Heart left ventricle (tissue), 13 donors: ENCODE results near the gene SPRR3.

ENCODE experiments used
- POLR2A ChIP-seq, 2 donors: fragments of 450-650 bp; IDR thresholded peaks; one replicate each; pipeline ENCODE4 v1.6.1; 2017; ENCODE audit warnings: antibody characterized with exemption in 2 of 2, mild to moderate bottlenecking in 2 of 2, moderate library complexity in 2 of 2
- TF ChIP-seq, protein P1 (sequence below), 12 donors: fragments of 200-600 bp; sonication (generic) in 4 of 12; IDR thresholded peaks; one replicate each; pipeline versions ENCODE4 v1.5.0 to v1.8.0; 2018 to 2022; ENCODE audit warnings: antibody characterized with exemption in 12 of 12, mild to moderate bottlenecking in 5 of 12
- donor health status: ischemic (EF 13 %, LVEDD 7.1; RV severe dilation, severe dysfunction).
- donor health status: DM: no; HTN: yes; CAD: no.
- donor health status: DM: no; HTN: no; CAD: no.
- donor health status: ischemic (EF 25% LVEDD 6.9; RV normal size, moderate dysfunction).
- donor health status: ischemic (EF 25% LVEDD 5.7; RV mildly dilated, moderate dysfunction).
- donor health status: ischemic (EF 35%, LVEDD 5.7; RV mildly dilated, moderate dysfunction).
- donor health status: nonischemic (EF 11% LVEDD 7.7; RV severe dilation, severe dysfunction).
- donor health status: DM: yes; HTN: yes; CAD: no.
- donor health status: PGD.
- donor health status: ischemic (EF 29% LVEDD 5.4; RV normal size, mild dysfunction).
- donor health status: nonischemic (EF 23%, LVEDD 6.1; RV moderate dilation, normal function).

- TF ChIP-seq, protein P1, sequence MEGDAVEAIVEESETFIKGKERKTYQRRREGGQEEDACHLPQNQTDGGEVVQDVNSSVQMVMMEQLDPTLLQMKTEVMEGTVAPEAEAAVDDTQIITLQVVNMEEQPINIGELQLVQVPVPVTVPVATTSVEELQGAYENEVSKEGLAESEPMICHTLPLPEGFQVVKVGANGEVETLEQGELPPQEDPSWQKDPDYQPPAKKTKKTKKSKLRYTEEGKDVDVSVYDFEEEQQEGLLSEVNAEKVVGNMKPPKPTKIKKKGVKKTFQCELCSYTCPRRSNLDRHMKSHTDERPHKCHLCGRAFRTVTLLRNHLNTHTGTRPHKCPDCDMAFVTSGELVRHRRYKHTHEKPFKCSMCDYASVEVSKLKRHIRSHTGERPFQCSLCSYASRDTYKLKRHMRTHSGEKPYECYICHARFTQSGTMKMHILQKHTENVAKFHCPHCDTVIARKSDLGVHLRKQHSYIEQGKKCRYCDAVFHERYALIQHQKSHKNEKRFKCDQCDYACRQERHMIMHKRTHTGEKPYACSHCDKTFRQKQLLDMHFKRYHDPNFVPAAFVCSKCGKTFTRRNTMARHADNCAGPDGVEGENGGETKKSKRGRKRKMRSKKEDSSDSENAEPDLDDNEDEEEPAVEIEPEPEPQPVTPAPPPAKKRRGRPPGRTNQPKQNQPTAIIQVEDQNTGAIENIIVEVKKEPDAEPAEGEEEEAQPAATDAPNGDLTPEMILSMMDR (IDR thresholded peaks at IDR 0.05): no peak
- no peak for TF ChIP-seq POLR2A (IDR thresholded peaks at IDR 0.05)
Measured at GRCh38 chr1:152965853-152966252, 35.7 kb upstream of the SPRR3 start.
